Mucosa of rectum (tissue), 2 donors: ENCODE results near the gene PPT2.

Experiments
- H3K27ac ChIP-seq, 2 donors: one replicate each; pipeline ENCODE4 v1.7.0; 2013; ENCODE audit warnings: inconsistent platforms in 2 of 2, low read depth in 2 of 2, low read length in 2 of 2
- H3K27me3 ChIP-seq, 2 donors: one replicate each; pipeline ENCODE4 v1.7.0; 2013; ENCODE audit warnings: low read length in 2 of 2; ENCODE audit not compliant: control insufficient read depth in 2 of 2, insufficient read depth in 2 of 2
- H3K36me3 ChIP-seq, 2 donors: one replicate each; pipeline ENCODE4 v1.7.0; 2013; ENCODE audit warnings: low read length in 2 of 2; ENCODE audit not compliant: control insufficient read depth in 2 of 2, insufficient read depth in 2 of 2
- H3K4me1 ChIP-seq, 2 donors: one replicate each; pipeline ENCODE4 v1.7.0; 2013; ENCODE audit warnings: low read length in 2 of 2, mild to moderate bottlenecking in 1 of 2; ENCODE audit not compliant: control insufficient read depth in 2 of 2, insufficient read depth in 2 of 2
- H3K4me3 ChIP-seq, 2 donors: one replicate each; pipeline ENCODE4 v1.7.0; 2013; ENCODE audit warnings: low read length in 2 of 2
- H3K9ac ChIP-seq, 2 donors: one replicate each; pipeline ENCODE4 v1.7.0; 2013; ENCODE audit warnings: low read length in 2 of 2, low read depth in 1 of 2, mild to moderate bottlenecking in 1 of 2
- H3K9me3 ChIP-seq, 2 donors: one replicate each; pipeline ENCODE4 v1.7.0; 2013; ENCODE audit warnings: low read length in 2 of 2; ENCODE audit not compliant: control insufficient read depth in 2 of 2
- donor health status: healthy.
- donor health status: Normal muscosa, but diverticular disease.

The PPT2 gene

GRCh38 chr6:32166411-32167061 lies 12.6 kb downstream of the PPT2 start:
- no peak overlapping the region for H3K4me3 ChIP-seq
- no peaks in the 10 kb centered on the region for H3K9me3 ChIP-seq
- peaks cover 28 to 48% of the 10 kb centered on the region in 2 donors for H3K36me3 ChIP-seq
- H3K27ac ChIP-seq = no peak overlapping the region
- H3K9ac ChIP-seq = no peak overlapping the region
- H3K4me1 ChIP-seq = no peaks in the 10 kb centered on the region
- no peaks in the 10 kb centered on the region for H3K27me3 ChIP-seq

- H3K4me1 ChIP-seq = no peaks in the 10 kb centered on the region
- no peak overlapping the region for H3K27ac ChIP-seq
- no peak overlapping the region for H3K9ac ChIP-seq
- H3K4me3 ChIP-seq = no peak overlapping the region
- no peaks in the 10 kb centered on the region for H3K27me3 ChIP-seq
- no peaks in the 10 kb centered on the region for H3K9me3 ChIP-seq
- H3K36me3 ChIP-seq = peaks cover 28 to 48% of the 10 kb centered on the region in 2 donors
These were observed 13.3 kb downstream of the PPT2 start for GRCh38 chr6:32167154-32167760.

GRCh38 chr6:32167761-32168262 lies 13.9 kb downstream of the PPT2 start:
- no peaks in the 10 kb centered on the region for H3K4me1 ChIP-seq
- no peak overlapping the region for H3K27ac ChIP-seq
- H3K9ac ChIP-seq = no peak overlapping the region
- H3K36me3 ChIP-seq = peaks cover 25 to 48% of the 10 kb centered on the region in 2 donors
- no peaks in the 10 kb centered on the region for H3K27me3 ChIP-seq
- no peaks in the 10 kb centered on the region for H3K9me3 ChIP-seq
- H3K4me3 ChIP-seq = no peak overlapping the region

- no peak overlapping the region for H3K27ac ChIP-seq
These were observed 14.4 kb downstream of the PPT2 start for GRCh38 chr6:32168350-32168749.

GRCh38 chr6:32168807-32169591 lies 15.1 kb downstream of the PPT2 start:
- no peaks in the 10 kb centered on the region for H3K27me3 ChIP-seq
- H3K9me3 ChIP-seq = no peaks in the 10 kb centered on the region
- H3K27ac ChIP-seq = no peak overlapping the region
- H3K4me3 ChIP-seq = no peak overlapping the region
- H3K4me1 ChIP-seq = no peaks in the 10 kb centered on the region
- no peak overlapping the region for H3K9ac ChIP-seq
- H3K36me3 ChIP-seq = peaks cover 25 to 48% of the 10 kb centered on the region in 2 donors

More at GRCh38 chr6:32168350-32168749, 14.4 kb downstream of the PPT2 start:
- peaks cover 25 to 48% of the 10 kb centered on the region in 2 donors for H3K36me3 ChIP-seq
- H3K4me3 ChIP-seq = no peak overlapping the region
- H3K4me1 ChIP-seq = no peaks in the 10 kb centered on the region
- H3K9me3 ChIP-seq = no peaks in the 10 kb centered on the region
- H3K27me3 ChIP-seq = no peaks in the 10 kb centered on the region
- H3K9ac ChIP-seq = no peak overlapping the region

GRCh38 chr6:32170294-32170693 lies 16.4 kb downstream of the PPT2 start:
- Histone ChIP-seq H3K4me3 (no peak overlapping the region), H3K27ac (no peak overlapping the region), H3K9me3 (no peaks in the 10 kb centered on the region), H3K9ac (no peak overlapping the region), H3K36me3 (peaks cover 25 to 48% of the 10 kb centered on the region in 2 donors), H3K4me1 (peaks cover 6 to 8% of the 10 kb centered on the region in 2 donors), H3K27me3 (no peaks in the 10 kb centered on the region)

GRCh38 chr6:32171234-32171633 lies 17.3 kb downstream of the PPT2 start:
- H3K9me3 ChIP-seq = no peaks in the 10 kb centered on the region
- no peaks in the 10 kb centered on the region for H3K27me3 ChIP-seq
- no peak overlapping the region for H3K4me3 ChIP-seq
- H3K36me3 ChIP-seq = peaks cover 25 to 45% of the 10 kb centered on the region in 2 donors
- H3K27ac ChIP-seq = no peak overlapping the region
- H3K4me1 ChIP-seq = peaks cover 12 to 13% of the 10 kb centered on the region in 2 donors
- H3K9ac ChIP-seq = no peak overlapping the region

- Histone ChIP-seq H3K27ac (no peak overlapping the region), H3K27me3 (no peaks in the 10 kb centered on the region), H3K4me3 (no peak overlapping the region), H3K4me1 (peaks cover 24 to 25% of the 10 kb centered on the region in 2 donors), H3K36me3 (peaks cover 15 to 29% of the 10 kb centered on the region in 2 donors), H3K9me3 (no peaks in the 10 kb centered on the region), H3K9ac (no peak overlapping the region)
These were observed 19.2 kb downstream of the PPT2 start for GRCh38 chr6:32173051-32173727.

- Histone ChIP-seq H3K4me1 (peaks cover 32 to 33% of the 10 kb centered on the region in 2 donors), H3K9me3 (no peaks in the 10 kb centered on the region), H3K4me3 (no peak overlapping the region), H3K27me3 (no peaks in the 10 kb centered on the region), H3K9ac (no peak overlapping the region), H3K27ac (no peak overlapping the region), H3K36me3 (peaks cover 7 to 18% of the 10 kb centered on the region in 2 donors)
These were observed 20.5 kb downstream of the PPT2 start for GRCh38 chr6:32174416-32174815.
